Measurements from ENCODE around the gene CCDC188. TPM values are rescaled to one million over a fixed set of nuclear protein-coding genes. Genes with fewer than 3 reads are reported as not detected.

Gene CCDC188
- total and polyA plus RNA-seq, 9 of the 15 experiments (the other 6 are each of a cell fraction or from before 2014, with no cell fraction given) = not detected

- no peak for TF ChIP-seq SFPQ (IDR thresholded peaks at IDR 0.05; ENCODE audit: low read depth, low read length)
- no peak for TF ChIP-seq CHCHD3 (CRISPR knock-in tag; IDR thresholded peaks at IDR 0.05)
- TF ChIP-seq DLX4 (CRISPR knock-in tag; IDR thresholded peaks at IDR 0.05) = no peak
- TF ChIP-seq ZNF586 (CRISPR knock-in tag; conservative IDR thresholded peaks at IDR 0.05) = no peak
- TF ChIP-seq ETS2 (tag; IDR thresholded peaks at IDR 0.05; ENCODE audit: borderline replicate concordance, poor library complexity, severe bottlenecking) = no peak
- no peak for TF ChIP-seq U2AF1 (optimal IDR thresholded peaks at IDR 0.05; ENCODE audit: low read depth, low read length)
- TF ChIP-seq JUN (IDR thresholded peaks at IDR 0.05; ENCODE audit: borderline replicate concordance, low read depth, low read length) = peak; percentile 69; the same call in 1 of the 2 replicates
- no peak; the same call in 1 of the 2 replicates for TF ChIP-seq JUN (CRISPR knock-in tag; IDR thresholded peaks at IDR 0.05; ENCODE audit: borderline replicate concordance)
- TF ChIP-seq HDGF (IDR thresholded peaks at IDR 0.05) = peak; percentile 100
- TF ChIP-seq SIRT6 (IDR thresholded peaks at IDR 0.05; ENCODE audit: low read depth, low read length) = no peak
- TF ChIP-seq CCNT2 (IDR thresholded peaks at IDR 0.05; ENCODE audit: borderline replicate concordance, extremely low read depth, insufficient read length, low read depth, low read length) = no peak
- TF ChIP-seq ZFX (CRISPR knock-in tag; IDR thresholded peaks at IDR 0.05) = no peak
- TF ChIP-seq SMAD1 (IDR thresholded peaks at IDR 0.05; ENCODE audit: low read depth, low read length, partially characterized antibody) = peak; percentile 20
- no peak for TF ChIP-seq MYBL2 (IDR thresholded peaks at IDR 0.05; ENCODE audit: low read depth)
- no peak for TF ChIP-seq MYBL2 (CRISPR knock-in tag; IDR thresholded peaks at IDR 0.05; ENCODE audit: borderline replicate concordance)
- no peak for TF ChIP-seq RBM25 (IDR thresholded peaks at IDR 0.05; ENCODE audit: low read depth, low read length, severe bottlenecking)
- no peak for TF ChIP-seq KHSRP (IDR thresholded peaks at IDR 0.05)
- 0 out of 2 replicates have a peak, but pooled peaks have one; percentile 22 for TF ChIP-seq NFIC (IDR thresholded peaks at IDR 0.05)
- TF ChIP-seq BDP1 (IDR thresholded peaks at IDR 0.05; ENCODE audit: insufficient read depth, insufficient read length) = no peak
- no peak for TF ChIP-seq TRIM28 (IDR thresholded peaks at IDR 0.05)
- TF ChIP-seq MLLT1 (IDR thresholded peaks at IDR 0.05) = no peak
- TF ChIP-seq TAF7 (tag; IDR thresholded peaks at IDR 0.05) = no peak
Observed at GRCh38 chr22:20156611-20157429, 6.0 kb upstream of the CCDC188 start (continued).
